ENCODE measurements around the gene CDKN2D.

DNA sequence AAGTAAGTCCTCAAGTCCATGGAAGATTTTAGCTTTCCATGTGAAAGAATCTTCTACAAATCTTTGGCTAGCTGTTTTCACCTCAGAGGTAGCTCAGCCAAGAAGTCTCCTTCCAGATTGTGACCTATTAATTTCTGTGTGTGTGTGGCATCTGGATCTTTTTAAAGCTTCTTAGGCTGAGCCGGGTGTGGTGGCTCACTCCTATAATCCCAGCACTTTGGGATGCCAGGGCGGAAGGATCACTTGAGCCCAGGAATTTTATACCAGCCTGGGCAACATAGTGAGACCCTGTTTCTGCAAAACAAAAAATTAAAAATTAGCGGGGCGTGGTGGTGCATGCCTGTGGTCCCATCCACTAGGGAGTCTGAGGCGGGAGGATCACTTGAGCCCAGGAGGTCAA lies 43.1 kb upstream of the CDKN2D start:
- TF ChIP-seq, protein P1, sequence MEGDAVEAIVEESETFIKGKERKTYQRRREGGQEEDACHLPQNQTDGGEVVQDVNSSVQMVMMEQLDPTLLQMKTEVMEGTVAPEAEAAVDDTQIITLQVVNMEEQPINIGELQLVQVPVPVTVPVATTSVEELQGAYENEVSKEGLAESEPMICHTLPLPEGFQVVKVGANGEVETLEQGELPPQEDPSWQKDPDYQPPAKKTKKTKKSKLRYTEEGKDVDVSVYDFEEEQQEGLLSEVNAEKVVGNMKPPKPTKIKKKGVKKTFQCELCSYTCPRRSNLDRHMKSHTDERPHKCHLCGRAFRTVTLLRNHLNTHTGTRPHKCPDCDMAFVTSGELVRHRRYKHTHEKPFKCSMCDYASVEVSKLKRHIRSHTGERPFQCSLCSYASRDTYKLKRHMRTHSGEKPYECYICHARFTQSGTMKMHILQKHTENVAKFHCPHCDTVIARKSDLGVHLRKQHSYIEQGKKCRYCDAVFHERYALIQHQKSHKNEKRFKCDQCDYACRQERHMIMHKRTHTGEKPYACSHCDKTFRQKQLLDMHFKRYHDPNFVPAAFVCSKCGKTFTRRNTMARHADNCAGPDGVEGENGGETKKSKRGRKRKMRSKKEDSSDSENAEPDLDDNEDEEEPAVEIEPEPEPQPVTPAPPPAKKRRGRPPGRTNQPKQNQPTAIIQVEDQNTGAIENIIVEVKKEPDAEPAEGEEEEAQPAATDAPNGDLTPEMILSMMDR (conservative IDR thresholded peaks at IDR 0.05) = no peak
- TF ChIP-seq ZFX (IDR thresholded peaks at IDR 0.05) = no peak
